ENCODE data around the gene ZNF184. TPM values are rescaled to one million over a fixed set of nuclear protein-coding genes. Genes with fewer than 3 reads are reported as not detected.

ZNF184 gene
- total RNA-seq, 1 experiment from 2014 or later, result 8.8 TPM

DNA sequence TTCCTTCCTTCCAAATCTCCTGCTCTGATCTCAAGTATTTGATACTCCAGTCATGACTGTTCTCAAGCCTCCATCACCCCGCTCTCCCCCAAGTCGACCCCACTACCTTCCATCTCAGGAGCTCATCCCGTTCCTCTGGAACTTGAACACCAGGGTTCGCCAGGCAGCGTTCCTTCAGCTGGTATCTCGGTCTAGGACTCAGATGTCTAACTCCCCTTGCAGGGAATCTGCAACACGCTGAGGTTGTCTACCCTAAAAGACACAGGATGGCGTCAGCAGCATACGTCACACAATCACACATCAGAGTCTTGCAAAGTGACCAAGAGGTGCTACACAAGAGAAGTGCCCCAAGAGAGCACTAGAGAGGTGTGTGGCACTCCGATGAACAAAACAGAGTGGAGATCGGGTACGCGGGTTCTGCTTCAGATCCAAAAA lies 706 bp downstream of the ZNF184 start:
- Histone ChIP-seq H4K20me1 (ENCODE audit: insufficient read depth) (no peaks in the 10 kb centered on the region), H3K4me2 (peak overlapping the region; percentile 97), H3K79me2 (ENCODE audit: low read depth) (peaks cover 11% of the 10 kb centered on the region; the same call in 1 of the 2 replicates), H2AFZ (peak overlapping the region; percentile 96), H3K4me3 (peak overlapping the region; percentile 91), H3F3A (ENCODE audit: insufficient read depth, low read depth) (peaks cover 20% of the 10 kb centered on the region; the same call in 1 of the 2 replicates), H3K4me1 (replicated peaks; ENCODE audit: insufficient read depth) (peaks cover 11% of the 10 kb centered on the region; the same call in 1 of the 2 replicates), H3K27me3 (ENCODE audit: insufficient read depth, low read depth) (no peaks in the 10 kb centered on the region), H3K9me3 (ENCODE audit: insufficient read depth, low read depth) (peaks cover 8% of the 10 kb centered on the region), H3K36me3 (ENCODE audit: low read depth) (peaks cover 26% of the 10 kb centered on the region), H3K27ac (peak overlapping the region; percentile 79), H3K9me2 (ENCODE audit: insufficient read depth) (no peaks in the 10 kb centered on the region)
- ChIA-PET POLR2A (ENCODE audit: unreplicated experiment) (interaction anchor here (0.5 to 1.3 kb wide), 6 partner anchors 121 to 400 kb away, joined by 3 to 20 read pairs (median 6); a partner anchor contains a TSS), CTCF (interaction anchor here (0.5 kb wide), 1 partner anchor 295 kb away, joined by 6 read pairs; no protein-coding TSS in a partner anchor)
- BruUV-seq (replicated peaks), result no TSS peak
- intact Hi-C loops (cut with micrococcal nuclease; ENCODE audit: unreplicated experiment), result loop anchor here (2.0 to 10.0 kb wide), 7 partner anchors 137 to 423 kb away; partner anchors contain the start of gene POM121L2
- TF ChIP-seq, protein P1, sequence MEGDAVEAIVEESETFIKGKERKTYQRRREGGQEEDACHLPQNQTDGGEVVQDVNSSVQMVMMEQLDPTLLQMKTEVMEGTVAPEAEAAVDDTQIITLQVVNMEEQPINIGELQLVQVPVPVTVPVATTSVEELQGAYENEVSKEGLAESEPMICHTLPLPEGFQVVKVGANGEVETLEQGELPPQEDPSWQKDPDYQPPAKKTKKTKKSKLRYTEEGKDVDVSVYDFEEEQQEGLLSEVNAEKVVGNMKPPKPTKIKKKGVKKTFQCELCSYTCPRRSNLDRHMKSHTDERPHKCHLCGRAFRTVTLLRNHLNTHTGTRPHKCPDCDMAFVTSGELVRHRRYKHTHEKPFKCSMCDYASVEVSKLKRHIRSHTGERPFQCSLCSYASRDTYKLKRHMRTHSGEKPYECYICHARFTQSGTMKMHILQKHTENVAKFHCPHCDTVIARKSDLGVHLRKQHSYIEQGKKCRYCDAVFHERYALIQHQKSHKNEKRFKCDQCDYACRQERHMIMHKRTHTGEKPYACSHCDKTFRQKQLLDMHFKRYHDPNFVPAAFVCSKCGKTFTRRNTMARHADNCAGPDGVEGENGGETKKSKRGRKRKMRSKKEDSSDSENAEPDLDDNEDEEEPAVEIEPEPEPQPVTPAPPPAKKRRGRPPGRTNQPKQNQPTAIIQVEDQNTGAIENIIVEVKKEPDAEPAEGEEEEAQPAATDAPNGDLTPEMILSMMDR (conservative IDR thresholded peaks at IDR 0.05), result no peak; the same call in 1 of the 2 replicates
- TF ChIP-seq EZH2 (IDR thresholded peaks at IDR 0.05; ENCODE audit: low read depth), result no peak
- DNase-seq, result peak in 1 of 2 experiments; percentile 73

DNA sequence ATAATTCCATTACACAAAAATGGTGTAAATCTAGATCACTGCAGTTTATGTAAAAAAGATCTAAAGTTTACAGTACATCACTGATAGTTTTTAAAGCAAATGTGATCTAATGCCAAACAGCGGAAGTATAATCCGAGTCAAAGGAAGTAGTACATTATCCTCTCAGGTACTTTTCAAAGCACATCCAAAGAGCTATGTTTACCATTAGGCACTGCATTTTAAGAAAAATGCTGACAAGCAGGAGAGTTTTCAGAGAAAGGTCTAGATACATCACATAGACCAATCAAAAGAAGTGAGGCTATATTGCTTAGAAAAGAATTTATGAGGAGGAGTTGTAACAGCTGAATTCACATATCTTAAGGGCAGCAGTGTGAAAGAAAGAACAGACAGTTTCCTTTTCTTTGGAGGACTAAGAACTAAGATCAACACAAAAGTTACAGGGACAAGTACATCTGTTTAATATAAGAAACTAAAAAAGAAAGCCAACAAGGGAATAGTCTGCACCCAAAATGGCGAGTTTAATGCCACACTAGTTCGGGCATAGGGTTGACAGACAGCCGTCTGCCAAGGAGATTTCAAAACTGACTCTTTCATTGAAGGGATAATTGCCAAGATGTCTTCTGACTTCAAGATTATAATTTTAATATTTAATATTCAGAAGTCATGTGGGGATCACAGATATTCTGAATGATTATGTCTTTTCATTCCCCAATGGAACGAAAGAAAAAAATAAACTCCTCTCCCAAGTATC lies 1.4 kb downstream of the ZNF184 start:
- Histone ChIP-seq H3K9me3 (ENCODE audit: insufficient read depth, low read depth) (peaks cover 13% of the 10 kb centered on the region), H4K20me1 (ENCODE audit: insufficient read depth) (no peaks in the 10 kb centered on the region), H3K4me2 (peak overlapping the region; percentile 97), H3K4me3 (peak overlapping the region; percentile 91), H3K27me3 (ENCODE audit: insufficient read depth, low read depth) (no peaks in the 10 kb centered on the region), H3K27ac (peak overlapping the region; percentile 79; the same call in 1 of the 2 replicates), H2AFZ (peak overlapping the region; percentile 96), H3K36me3 (ENCODE audit: low read depth) (peaks cover 30% of the 10 kb centered on the region), H3F3A (ENCODE audit: insufficient read depth, low read depth) (peaks cover 18% of the 10 kb centered on the region; the same call in 1 of the 2 replicates), H3K9me2 (ENCODE audit: insufficient read depth) (no peaks in the 10 kb centered on the region), H3K79me2 (ENCODE audit: low read depth) (peaks cover 11% of the 10 kb centered on the region; the same call in 1 of the 2 replicates), H3K4me1 (replicated peaks; ENCODE audit: insufficient read depth) (peaks cover 11% of the 10 kb centered on the region; the same call in 1 of the 2 replicates)
- intact Hi-C loops (cut with micrococcal nuclease; ENCODE audit: unreplicated experiment), result loop anchor here (2.0 to 10.0 kb wide), 7 partner anchors 137 to 423 kb away; partner anchors contain the start of gene POM121L2
- ChIA-PET POLR2A (ENCODE audit: unreplicated experiment) (no interaction called here), CTCF (interaction anchor here (0.5 kb wide), 1 partner anchor 61 kb away, joined by 3 read pairs; no protein-coding TSS in a partner anchor)
- TF ChIP-seq, protein P1 (conservative IDR thresholded peaks at IDR 0.05), result no peak
- no peak for TF ChIP-seq EZH2 (IDR thresholded peaks at IDR 0.05; ENCODE audit: low read depth)
- no TSS peak for BruUV-seq (replicated peaks)
- no peak for DNase-seq

DNA sequence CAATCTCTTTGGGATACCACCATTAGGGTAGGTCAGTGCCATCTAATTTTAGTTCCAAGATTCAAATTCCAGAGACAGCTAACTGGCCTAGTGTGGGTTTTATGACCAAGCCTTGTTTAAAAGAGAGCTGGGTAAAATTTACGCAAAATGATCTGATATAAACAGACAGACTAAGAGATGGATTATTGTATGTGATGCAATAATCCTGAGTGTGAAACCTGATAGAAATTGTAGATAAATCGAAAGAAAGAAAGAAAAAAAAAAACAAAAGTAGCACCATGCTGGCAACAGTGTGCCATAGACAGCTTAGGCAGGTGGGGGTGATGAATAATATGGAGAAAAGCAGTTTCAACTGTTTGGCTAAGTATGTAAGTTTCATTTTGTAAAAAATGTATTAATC lies 2.9 kb downstream of the ZNF184 start:
- Histone ChIP-seq H3K4me1 (replicated peaks; ENCODE audit: insufficient read depth) (peaks cover 11% of the 10 kb centered on the region; the same call in 1 of the 2 replicates), H3K27me3 (ENCODE audit: insufficient read depth, low read depth) (no peaks in the 10 kb centered on the region), H4K20me1 (ENCODE audit: insufficient read depth) (no peaks in the 10 kb centered on the region), H3K79me2 (ENCODE audit: low read depth) (peaks cover 11% of the 10 kb centered on the region; the same call in 1 of the 2 replicates), H3K9me3 (ENCODE audit: insufficient read depth, low read depth) (peaks cover 19% of the 10 kb centered on the region), H3K4me3 (no peak overlapping the region), H3K27ac (no peak overlapping the region), H3K4me2 (no peak overlapping the region), H3F3A (ENCODE audit: insufficient read depth, low read depth) (peaks cover 18% of the 10 kb centered on the region; the same call in 1 of the 2 replicates), H3K36me3 (ENCODE audit: low read depth) (peaks cover 38% of the 10 kb centered on the region), H3K9me2 (ENCODE audit: insufficient read depth) (no peaks in the 10 kb centered on the region), H2AFZ (no peak overlapping the region)
- BruUV-seq (replicated peaks), result no TSS peak
- POLR2A ChIA-PET (ENCODE audit: unreplicated experiment), result no interaction called here
- no peak for DNase-seq
- CTCF ChIA-PET, result no interaction called here
- intact Hi-C loops (cut with micrococcal nuclease; ENCODE audit: unreplicated experiment), result loop anchor here (5.0 to 10.0 kb wide), 3 partner anchors 175 to 425 kb away; a partner anchor contains a TSS
- TF ChIP-seq, protein P1 (conservative IDR thresholded peaks at IDR 0.05), result no peak
- TF ChIP-seq EZH2 (IDR thresholded peaks at IDR 0.05; ENCODE audit: low read depth), result no peak

Measured in PC-9 (cell line).